ENCODE results near the gene TBC1D20.

- TF ChIP-seq, protein P1, sequence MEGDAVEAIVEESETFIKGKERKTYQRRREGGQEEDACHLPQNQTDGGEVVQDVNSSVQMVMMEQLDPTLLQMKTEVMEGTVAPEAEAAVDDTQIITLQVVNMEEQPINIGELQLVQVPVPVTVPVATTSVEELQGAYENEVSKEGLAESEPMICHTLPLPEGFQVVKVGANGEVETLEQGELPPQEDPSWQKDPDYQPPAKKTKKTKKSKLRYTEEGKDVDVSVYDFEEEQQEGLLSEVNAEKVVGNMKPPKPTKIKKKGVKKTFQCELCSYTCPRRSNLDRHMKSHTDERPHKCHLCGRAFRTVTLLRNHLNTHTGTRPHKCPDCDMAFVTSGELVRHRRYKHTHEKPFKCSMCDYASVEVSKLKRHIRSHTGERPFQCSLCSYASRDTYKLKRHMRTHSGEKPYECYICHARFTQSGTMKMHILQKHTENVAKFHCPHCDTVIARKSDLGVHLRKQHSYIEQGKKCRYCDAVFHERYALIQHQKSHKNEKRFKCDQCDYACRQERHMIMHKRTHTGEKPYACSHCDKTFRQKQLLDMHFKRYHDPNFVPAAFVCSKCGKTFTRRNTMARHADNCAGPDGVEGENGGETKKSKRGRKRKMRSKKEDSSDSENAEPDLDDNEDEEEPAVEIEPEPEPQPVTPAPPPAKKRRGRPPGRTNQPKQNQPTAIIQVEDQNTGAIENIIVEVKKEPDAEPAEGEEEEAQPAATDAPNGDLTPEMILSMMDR (conservative IDR thresholded peaks at IDR 0.05) = no peak
- TF ChIP-seq EZH2 (IDR thresholded peaks at IDR 0.05; ENCODE audit: low read depth) = no peak
Measured at GRCh38 chr20:454951-455350, 7.4 kb downstream of the TBC1D20 start.
